CD4-positive, alpha-beta T cell treated with Interleukin-17A for 4 hours (primary cell): Measurements from ENCODE around the gene TCF7L2.

Experiments
- DNase-seq: peaks from one replicate; pipeline ENCODE4 v3.0.0-alpha.2; 2020; ENCODE audit warnings: mixed read lengths

Gene TCF7L2

GRCh38 chr10:113207924-113208323, 257.9 kb downstream of the TCF7L2 start:
- DNase-seq: no peak

GRCh38 chr10:113213035-113213434, 263.0 kb downstream of the TCF7L2 start:
- DNase-seq: no peak

- no peak for DNase-seq
Measured at GRCh38 chr10:113214331-113214730, 264.3 kb downstream of the TCF7L2 start.

- DNase-seq: no peak
Measured at GRCh38 chr10:113216102-113216501, 266.1 kb downstream of the TCF7L2 start.
